22Rv1 (cell line): Measurements from ENCODE around the gene PLEKHG1.

Experiments
- H3K27ac ChIP-seq: fragments of 450-650 bp; 2 replicates; pipeline ENCODE4 v1.5.1; 2017
- CTCF ChIP-seq: fragments of 450-650 bp; IDR thresholded peaks from 2 replicates; pipeline ENCODE4 v1.5.1; 2017; ENCODE audit warnings: mild to moderate bottlenecking
- ZFX ChIP-seq: fragments of 450-650 bp; IDR thresholded peaks from 2 replicates; pipeline ENCODE4 v1.6.1; 2017; ENCODE audit warnings: antibody characterized with exemption, borderline replicate concordance

PLEKHG1 gene

GRCh38 chr6:150632785-150633485, 33.2 kb downstream of the PLEKHG1 start:
- no peak for TF ChIP-seq ZFX
- TF ChIP-seq CTCF: no peak
- H3K27ac ChIP-seq: no peak overlapping the region

- TF ChIP-seq ZFX: no peak
- no peak for TF ChIP-seq CTCF
- H3K27ac ChIP-seq: no peak overlapping the region
These were observed 33.8 kb downstream of the PLEKHG1 start for GRCh38 chr6:150633486-150633834.

- no peak overlapping the region for H3K27ac ChIP-seq
- TF ChIP-seq CTCF (no peak), ZFX (no peak)
These were observed 34.7 kb downstream of the PLEKHG1 start for GRCh38 chr6:150634176-150634963.

- no peak overlapping the region for H3K27ac ChIP-seq
- TF ChIP-seq ZFX (no peak), CTCF (no peak)
These were observed 35.2 kb downstream of the PLEKHG1 start for GRCh38 chr6:150634964-150635292.

GRCh38 chr6:150635906-150636514, 36.3 kb downstream of the PLEKHG1 start:
- TF ChIP-seq CTCF (no peak), ZFX (no peak)
- no peak overlapping the region for H3K27ac ChIP-seq

GRCh38 chr6:150636808-150637207, 37.1 kb downstream of the PLEKHG1 start:
- TF ChIP-seq CTCF (no peak), ZFX (no peak)
- no peak overlapping the region for H3K27ac ChIP-seq

- TF ChIP-seq ZFX: no peak
- no peak for TF ChIP-seq CTCF
- H3K27ac ChIP-seq: no peak overlapping the region
These were observed 37.6 kb downstream of the PLEKHG1 start for GRCh38 chr6:150637266-150637665.
